Measurements from ENCODE around the gene AMTN.

GRCh38 chr4:70531981-70532380, 13.6 kb downstream of the AMTN start:
- TF ChIP-seq POLR2AphosphoS5 (IDR thresholded peaks at IDR 0.05; ENCODE audit: borderline replicate concordance, low read depth, low read length) (no peak), EZH2 (IDR thresholded peaks at IDR 0.05) (no peak), FOXP2 (optimal IDR thresholded peaks at IDR 0.05; ENCODE audit: control extremely low read depth, extremely low read length, insufficient read depth) (no peak)
